RWPE2 (cell line): ENCODE results near the gene NOVA2.

Source experiments
- ATAC-seq: fragments of 200-7000 bp; cut with Tn5 transposase; 3 replicates; pipeline ENCODE4 v1.9.1; 2021; ENCODE audit warnings: low read depth
- DNase-seq: peaks from one replicate; pipeline ENCODE4 v3.0.0-alpha.2; 2020; ENCODE audit warnings: low spot score
- H3K27ac ChIP-seq: fragments of 450-650 bp; 2 replicates; pipeline ENCODE4 v1.5.1; 2017; ENCODE audit warnings: mild to moderate bottlenecking; ENCODE audit not compliant: poor library complexity, severe bottlenecking
- H3K27me3 ChIP-seq: fragments of 250-450 bp; sonication (Bioruptor Pico); 2 replicates; pipeline ENCODE4 v1.5.1; 2021; ENCODE audit warnings: mild to moderate bottlenecking, moderate library complexity; ENCODE audit not compliant: insufficient read depth, poor library complexity, severe bottlenecking
- H3K36me3 ChIP-seq: fragments of 250-450 bp; sonication (Bioruptor Pico); 2 replicates; pipeline ENCODE4 v1.5.1; 2020; ENCODE audit warnings: low read depth, mild to moderate bottlenecking, moderate library complexity
- H3K4me1 ChIP-seq: fragments of 250-450 bp; sonication (Bioruptor Pico); 2 replicates; pipeline ENCODE4 v1.5.1; 2021; ENCODE audit warnings: mild to moderate bottlenecking, moderate library complexity; ENCODE audit not compliant: insufficient read depth, poor library complexity, severe bottlenecking
- H3K4me3 ChIP-seq: fragments of 250-450 bp; sonication (Bioruptor Pico); 2 replicates; pipeline ENCODE4 v1.5.1; 2021; ENCODE audit warnings: mild to moderate bottlenecking, moderate library complexity; ENCODE audit not compliant: severe bottlenecking
- H3K9me3 ChIP-seq: fragments of 250-450 bp; sonication (Bioruptor Pico); 2 replicates; pipeline ENCODE4 v1.5.1; 2021; ENCODE audit warnings: mild to moderate bottlenecking, moderate library complexity; ENCODE audit not compliant: severe bottlenecking
- CTCF ChIP-seq: fragments of 450-650 bp; IDR thresholded peaks from one replicate; pipeline ENCODE4 v1.5.1; 2017; ENCODE audit warnings: mild to moderate bottlenecking, moderate library complexity; ENCODE audit not compliant: poor library complexity, severe bottlenecking

The NOVA2 gene

GRCh38 chr19:46014534-46014933 lies 40.9 kb upstream of the NOVA2 start:
- peak overlapping the region; percentile 35 for H3K4me3 ChIP-seq
- no peak for ATAC-seq

GRCh38 chr19:46009530-46010510 lies 36.2 kb upstream of the NOVA2 start:
- ATAC-seq (peak; percentile 68), DNase-seq (no peak)
- H3K4me1 ChIP-seq = no peaks in the 10 kb centered on the region
- H3K27ac ChIP-seq = no peak overlapping the region
- no peak overlapping the region for H3K4me3 ChIP-seq
- no peaks in the 10 kb centered on the region for H3K27me3 ChIP-seq
- TF ChIP-seq CTCF = peak; percentile 89
- 0 out of 2 replicates have a peak, but pooled peaks cover 3% of the 10 kb centered on the region for H3K36me3 ChIP-seq
- no peaks in the 10 kb centered on the region for H3K9me3 ChIP-seq

More at GRCh38 chr19:46014534-46014933, 40.9 kb upstream of the NOVA2 start:
- no peaks in the 10 kb centered on the region for H3K4me1 ChIP-seq
- 0 out of 2 replicates have a peak, but pooled peaks cover under 1% of the 10 kb centered on the region for H3K36me3 ChIP-seq
- DNase-seq = no peak
- peaks cover 5% of the 10 kb centered on the region for H3K27me3 ChIP-seq
- TF ChIP-seq CTCF = no peak
- H3K27ac ChIP-seq = no peak overlapping the region
- H3K9me3 ChIP-seq = no peaks in the 10 kb centered on the region

GRCh38 chr19:46006411-46006810 lies 32.7 kb upstream of the NOVA2 start:
- 0 out of 2 replicates have a peak, but pooled peaks cover 3% of the 10 kb centered on the region for H3K36me3 ChIP-seq
- TF ChIP-seq CTCF = no peak
- no peak for DNase-seq

GRCh38 chr19:46002678-46003275 lies 29.1 kb upstream of the NOVA2 start:
- no peak overlapping the region for H3K4me3 ChIP-seq
- H3K27me3 ChIP-seq = no peaks in the 10 kb centered on the region
- H3K9me3 ChIP-seq = no peaks in the 10 kb centered on the region
- no peaks in the 10 kb centered on the region for H3K36me3 ChIP-seq
- peaks cover 2% of the 10 kb centered on the region for H3K4me1 ChIP-seq
- TF ChIP-seq CTCF = no peak
- no peak overlapping the region for H3K27ac ChIP-seq
- DNase-seq = no peak
- no peak for ATAC-seq

More at GRCh38 chr19:46006411-46006810, 32.7 kb upstream of the NOVA2 start:
- no peak overlapping the region for H3K27ac ChIP-seq
- no peak for ATAC-seq
- H3K9me3 ChIP-seq = no peaks in the 10 kb centered on the region
- no peak overlapping the region for H3K4me3 ChIP-seq
- H3K4me1 ChIP-seq = no peaks in the 10 kb centered on the region
- H3K27me3 ChIP-seq = no peaks in the 10 kb centered on the region
